Caki2 (cell line): Measurements from ENCODE around the gene ATOH8. TPM values are rescaled to one million over a fixed set of nuclear protein-coding genes. Genes with fewer than 3 reads are reported as not detected.
"Not testable (repeated sequence)": the region's sequence is repeated elsewhere in the genome, so short reads cannot be mapped to it uniquely, and the experiment has no call there.

Experiments
- DNase-seq: peaks from one replicate; pipeline ENCODE4 v3.0.0-alpha.2; 2015; ENCODE audit warnings: low read depth
- in situ Hi-C: cut with HindIII; loops from 2 replicates; pipeline ENCODE4 v1.10.0; 2016; ENCODE audit warnings: low sequenced_read_pairs, low pct_unique_long_range_greater_than_20kb, mixed read lengths
- total RNA-seq: library from RNA; depleted of rRNA; stranded (reverse); fragments of >200 nt; shearing (Covaris generic); gene quantifications from 2 replicates; pipeline ENCODE4 v1.2.3, GENCODE V29; 2014; ENCODE audit warnings: low replicate concordance; rRNA removed

Gene ATOH8
- total RNA-seq, 1 experiment from 2014 or later, result 12.9 TPM

- DNase-seq, in situ Hi-C loops: not testable (repeated sequence)
These were observed 75.6 kb downstream of the ATOH8 start for GRCh38 chr2:85829394-85829793.

- in situ Hi-C loops, result no loop called here
- no peak for DNase-seq
These were observed 76.9 kb downstream of the ATOH8 start for GRCh38 chr2:85830645-85831044.

- in situ Hi-C loops, result no loop called here
- DNase-seq, result no peak
These were observed 77.9 kb downstream of the ATOH8 start for GRCh38 chr2:85831735-85832134.

- DNase-seq, result no peak
- in situ Hi-C loops, result no loop called here
These were observed 80.7 kb downstream of the ATOH8 start for GRCh38 chr2:85834466-85834865.

Other genes with a start within 250 kb of the ATOH8 start
- gene MAT2A, start 214.8 kb upstream of the ATOH8 start, total RNA-seq, result 56.5 and 59.5 TPM in 2 replicates
- 61.5 and 69.2 TPM in 2 replicates for gene GGCX, start 192.5 kb upstream of the ATOH8 start, total RNA-seq
- gene VAMP8, start 176.4 kb upstream of the ATOH8 start, total RNA-seq, result 2.0 and 3.4 TPM in 2 replicates
- not detected in 2 replicates for gene VAMP5, start 169.6 kb upstream of the ATOH8 start, total RNA-seq
- gene RNF181, start 158.2 kb upstream of the ATOH8 start, total RNA-seq, result 166 and 213 TPM in 2 replicates
- 3.9 and 8.2 TPM in 2 replicates for gene TMEM150A, start 151.3 kb upstream of the ATOH8 start, total RNA-seq
- gene C2orf68, start 141.9 kb upstream of the ATOH8 start, total RNA-seq, result 37.0 and 60.7 TPM in 2 replicates
- gene USP39, start 137.8 kb upstream of the ATOH8 start, total RNA-seq, result 84.5 and 85.2 TPM in 2 replicates
- not detected in 2 replicates for gene SFTPB, start 85.8 kb upstream of the ATOH8 start, total RNA-seq
- not detected in 2 replicates for gene GNLY, start 59.6 kb upstream of the ATOH8 start, total RNA-seq
- gene ST3GAL5, start 135.0 kb downstream of the ATOH8 start, total RNA-seq, result 17.5 and 19.2 TPM in 2 replicates